ELF-1 (cell line): ENCODE data around the gene KRTAP4-12.
"Not testable (repeated sequence)": the region's sequence is repeated elsewhere in the genome, so short reads cannot be mapped to it uniquely, and the experiment has no call there.

ENCODE experiments used
- DNase-seq: peaks from one replicate; pipeline ENCODE4 v3.0.0-alpha.2; 2016; ENCODE audit warnings: low read depth, low spot score

KRTAP4-12 gene

DNA sequence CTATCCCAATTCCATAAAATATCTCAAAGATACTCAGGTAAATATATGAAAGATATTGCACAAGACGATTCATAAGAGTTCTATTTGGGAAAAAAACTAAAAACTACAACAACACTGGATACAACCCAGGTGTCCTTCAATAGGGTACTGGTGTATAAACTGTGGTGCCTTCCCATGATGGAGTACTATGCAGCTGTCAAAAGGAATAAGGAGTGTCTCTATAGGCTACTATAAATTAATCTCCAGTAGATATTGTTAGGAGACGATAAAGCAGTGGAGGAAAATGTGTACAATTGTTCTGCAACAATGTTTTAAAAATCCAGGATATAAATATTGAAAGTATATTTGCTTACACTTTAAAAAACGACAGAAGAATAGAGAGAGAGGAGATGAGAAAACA, 2.4 kb upstream of the KRTAP4-12 start:
- no peak for DNase-seq

DNA sequence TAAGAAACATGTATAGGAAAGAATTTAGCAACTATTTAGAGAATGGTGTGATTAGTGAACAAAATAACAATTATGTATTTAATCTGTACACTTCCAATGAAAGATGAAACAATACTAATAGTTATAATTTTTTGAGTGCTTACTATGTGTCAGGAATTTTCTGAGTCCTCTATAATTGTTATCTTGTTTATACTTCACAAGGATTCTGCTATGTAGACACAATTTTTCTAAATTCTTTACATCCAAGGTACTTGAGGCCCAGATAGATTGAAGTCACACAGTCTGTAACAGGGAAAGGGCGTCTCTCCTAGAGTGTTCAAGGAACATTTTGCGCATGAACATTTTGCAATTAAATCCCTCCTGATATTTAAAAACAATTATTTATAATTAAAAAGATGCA, 1.1 kb upstream of the KRTAP4-12 start:
- DNase-seq, result no peak

DNA sequence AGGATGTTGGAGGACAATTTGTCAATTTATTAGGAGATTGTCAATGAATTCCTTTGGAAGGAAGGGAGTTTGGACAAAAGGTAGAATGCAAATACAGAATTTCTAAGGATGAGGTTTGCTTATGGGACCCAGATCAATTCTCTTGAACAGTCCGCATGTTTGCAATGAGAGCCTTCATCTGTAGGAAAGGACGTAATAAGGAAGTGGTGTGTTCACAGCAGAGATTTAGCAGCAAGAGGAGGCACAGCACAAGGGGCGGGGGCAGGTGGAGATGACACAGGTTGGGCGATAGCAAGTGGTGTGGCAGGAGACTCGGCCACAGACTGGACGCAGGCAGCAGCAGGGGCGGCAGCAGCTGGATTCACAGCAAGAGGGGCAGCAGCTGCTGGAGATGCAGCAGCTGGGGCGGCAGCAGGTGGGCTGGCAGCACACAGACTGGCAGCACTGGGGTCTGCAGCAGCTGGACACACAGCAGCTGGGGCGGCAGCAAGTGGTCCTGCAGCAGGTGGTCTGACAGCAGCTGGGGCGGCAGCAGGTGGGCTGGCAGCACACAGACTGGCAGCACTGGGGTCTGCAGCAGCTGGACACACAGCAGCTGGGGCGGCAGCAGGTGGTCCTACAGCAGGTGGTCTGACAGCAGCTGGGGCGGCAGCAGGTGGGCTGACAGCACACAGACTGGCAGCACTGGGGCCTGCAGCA, 541 bp downstream of the KRTAP4-12 start:
- DNase-seq, result not testable (repeated sequence)

DNA sequence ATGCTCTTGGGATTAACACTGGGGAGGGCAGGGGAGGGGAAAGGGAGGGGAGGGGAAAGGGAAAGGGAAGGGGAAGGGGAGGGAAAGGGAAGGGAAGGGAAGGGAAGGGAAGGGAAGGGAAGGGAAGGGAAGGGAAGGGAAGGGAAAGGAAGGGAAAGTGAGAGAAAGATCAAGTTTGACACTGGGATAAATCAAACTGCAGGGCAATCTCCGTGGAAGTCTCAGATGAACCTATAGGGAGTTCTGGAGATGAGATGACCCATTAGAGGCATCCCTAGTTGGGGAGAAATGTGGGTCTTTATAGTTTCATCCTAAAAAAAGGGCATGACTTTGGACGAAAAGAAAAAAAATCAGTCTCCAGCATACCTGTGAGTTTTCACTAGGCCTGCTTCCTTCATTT, 2.2 kb downstream of the KRTAP4-12 start:
- DNase-seq, result no peak

DNA sequence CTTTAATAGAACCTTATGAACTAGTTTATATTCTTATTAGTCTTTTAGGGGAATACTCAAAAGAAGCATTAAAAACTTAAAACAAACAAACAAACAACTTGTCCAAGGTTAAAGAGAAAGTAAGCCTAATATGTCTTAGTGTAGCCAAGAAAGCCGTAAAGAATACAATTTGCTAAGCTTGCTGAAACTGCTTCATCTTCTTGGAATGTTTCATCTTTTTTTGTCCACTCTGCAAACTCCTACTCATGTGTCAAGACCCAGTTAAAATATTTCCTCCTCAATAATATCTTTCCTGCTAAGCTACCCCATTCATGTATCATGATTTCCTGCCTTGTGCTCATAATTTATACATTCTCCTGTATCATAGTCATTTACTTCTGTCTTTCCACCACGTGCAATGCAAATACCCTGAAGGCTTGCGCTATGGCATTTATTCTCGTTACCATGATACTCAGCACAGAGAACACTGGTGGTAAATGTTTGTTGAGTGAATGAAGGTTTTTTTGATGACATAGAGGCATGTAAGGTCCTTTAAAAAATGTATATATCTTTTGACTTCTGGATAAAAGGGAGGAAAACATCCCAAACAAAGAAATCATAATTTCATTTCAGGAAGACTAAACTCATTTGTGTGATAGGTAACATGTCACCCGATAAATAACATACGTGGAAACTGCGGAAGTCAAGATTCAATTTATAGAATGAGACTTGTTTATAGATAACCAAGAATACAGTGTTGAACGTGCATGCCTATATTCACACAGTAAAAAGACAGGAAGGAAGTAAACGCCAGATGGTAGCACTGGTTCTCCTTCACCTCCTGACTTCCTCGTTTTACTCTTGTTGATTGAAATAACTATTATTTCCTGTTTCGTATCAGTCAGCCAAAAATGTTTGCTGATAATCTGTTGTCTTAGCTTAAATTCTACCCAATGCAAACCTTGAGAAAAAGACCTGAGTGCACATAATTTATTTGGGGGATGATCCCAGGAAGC, 4.0 kb downstream of the KRTAP4-12 start:
- not testable (repeated sequence) for DNase-seq

DNA sequence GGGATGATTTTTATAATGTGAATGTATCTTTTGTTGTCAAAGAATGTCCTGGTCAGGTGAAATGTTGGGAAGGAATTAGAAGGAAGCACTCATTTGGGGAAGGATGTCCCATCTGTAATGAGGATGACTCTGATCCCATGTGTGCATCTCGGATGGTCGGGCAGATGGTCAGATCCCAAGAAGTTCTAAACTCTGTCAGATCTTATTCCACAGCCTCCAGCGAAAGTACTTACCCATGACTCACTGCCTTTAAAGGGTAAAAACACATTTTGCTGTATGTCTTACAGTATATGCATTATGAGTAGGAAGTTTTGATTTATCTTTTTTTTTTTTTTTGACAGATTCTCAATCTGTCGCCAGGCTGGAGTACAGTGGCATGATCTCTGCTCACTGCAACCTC, 5.3 kb downstream of the KRTAP4-12 start:
- no peak for DNase-seq

DNA sequence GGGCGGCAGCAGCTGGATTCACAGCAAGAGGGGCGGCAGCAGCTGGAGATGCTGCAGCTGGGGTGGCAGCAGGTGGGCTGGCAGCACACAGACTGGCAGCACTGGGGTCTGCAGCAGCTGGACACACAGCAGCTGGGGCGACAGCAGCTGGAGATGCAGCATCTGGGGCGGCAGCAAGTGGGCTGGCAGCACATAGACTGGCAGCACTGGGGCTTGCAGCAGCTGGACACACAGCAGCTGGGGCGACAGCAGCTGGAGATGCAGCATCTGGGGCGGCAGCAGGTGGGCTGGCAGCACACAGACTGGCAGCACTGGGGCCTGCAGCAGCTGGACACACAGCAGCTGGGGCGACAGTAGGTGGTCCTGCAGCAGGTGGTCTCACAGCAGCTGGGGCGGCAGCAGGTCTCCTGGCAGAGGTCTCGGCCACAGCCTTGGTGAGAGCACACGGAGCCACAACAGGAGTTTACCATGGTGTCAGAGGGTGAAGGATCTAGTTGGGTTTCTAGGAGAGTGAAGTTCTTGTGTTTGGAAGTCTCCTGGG, 6.1 kb downstream of the KRTAP4-12 start, which contains the start of gene KRTAP4-11:
KRTAP4-11 (minus strand) TSS at position 528 of the 541 bp plus-strand sequence; CDS start at position 470, 58 bp downstream.
- not testable (repeated sequence) for DNase-seq

DNA sequence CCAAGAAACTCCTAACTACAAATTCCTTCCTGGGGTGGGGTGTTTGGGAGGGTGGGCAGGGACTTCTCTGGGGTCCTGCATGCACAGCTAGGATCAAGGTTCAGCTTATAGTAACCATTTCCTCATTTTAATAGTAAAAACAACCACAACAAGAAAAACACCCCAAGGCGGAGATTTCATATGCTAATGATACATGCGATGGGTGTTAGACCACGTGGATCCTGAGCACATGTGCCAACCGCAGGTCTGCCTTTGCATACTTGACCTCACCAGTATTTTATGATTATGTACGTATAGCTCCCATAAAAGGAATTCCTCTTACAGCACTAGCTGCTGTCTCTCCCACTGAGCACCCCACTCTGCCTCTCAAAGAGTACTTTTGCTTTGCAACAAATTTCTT, 7.7 kb downstream of the KRTAP4-12 start:
- no peak for DNase-seq

DNA sequence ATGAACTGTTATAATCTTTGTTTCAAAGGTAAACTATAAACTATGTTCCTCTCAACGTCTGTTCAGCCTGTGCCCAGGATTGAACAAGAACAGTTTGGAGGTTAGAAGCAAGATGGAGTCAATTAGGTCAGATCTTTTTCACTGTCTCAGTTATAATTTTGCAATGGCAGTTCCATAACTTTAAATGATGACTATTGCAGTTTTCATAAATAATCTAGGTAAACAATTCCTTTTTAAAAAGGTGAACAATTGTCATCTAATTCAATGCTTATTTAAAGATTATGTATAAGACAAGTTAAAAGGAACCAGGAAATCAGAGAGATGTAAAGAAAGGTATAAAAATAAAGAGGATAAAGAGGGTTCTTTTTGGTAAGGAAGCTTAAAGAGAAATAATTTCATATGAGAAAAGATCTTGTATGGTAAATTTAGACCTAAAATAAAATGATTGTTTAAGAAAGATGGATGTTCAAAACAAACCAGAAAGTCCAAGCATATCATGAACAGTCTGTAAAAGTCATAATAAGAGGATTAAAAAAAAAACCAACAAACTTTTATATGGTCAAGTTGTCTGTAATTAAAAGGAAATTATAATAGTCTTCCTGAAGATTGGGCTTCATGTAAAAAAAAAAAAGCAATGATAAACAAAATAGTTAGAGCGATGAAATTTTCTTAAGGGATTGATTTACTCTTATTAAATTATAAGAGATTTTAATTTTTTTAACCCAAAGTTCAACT, 12.7 kb downstream of the KRTAP4-12 start:
- no peak for DNase-seq

DNA sequence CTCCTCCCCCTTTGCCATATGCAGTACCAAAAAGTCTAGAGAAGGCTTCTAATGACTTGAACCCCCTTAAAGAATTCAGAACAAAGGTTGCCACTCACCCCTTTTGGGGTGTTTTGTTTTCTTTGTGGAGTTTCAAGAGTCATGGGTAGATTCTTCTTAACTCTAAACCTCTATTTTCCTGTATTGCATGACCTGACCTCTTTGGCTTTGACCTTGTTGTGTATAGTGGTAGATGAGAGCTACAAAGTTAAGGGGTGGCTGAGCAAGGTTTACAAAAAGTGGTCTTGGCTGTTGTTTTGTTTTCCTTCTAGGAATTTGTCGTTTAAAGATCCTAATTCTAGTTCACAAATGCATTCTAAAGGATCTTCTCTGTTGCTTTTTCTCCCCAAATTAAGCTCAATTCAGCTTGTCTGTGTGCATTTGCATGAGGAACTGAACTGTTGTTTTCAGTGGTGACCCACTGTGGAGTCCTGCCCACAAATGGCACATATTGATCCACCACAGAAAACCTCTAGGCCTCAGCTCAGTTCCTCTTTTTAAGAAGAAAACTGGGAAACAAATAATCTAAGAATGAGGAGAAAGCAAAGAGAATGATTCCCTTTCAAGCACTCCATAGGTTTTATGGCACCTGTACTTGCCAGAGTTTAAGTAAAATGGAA, 15.1 kb downstream of the KRTAP4-12 start:
- not testable (repeated sequence) for DNase-seq

DNA sequence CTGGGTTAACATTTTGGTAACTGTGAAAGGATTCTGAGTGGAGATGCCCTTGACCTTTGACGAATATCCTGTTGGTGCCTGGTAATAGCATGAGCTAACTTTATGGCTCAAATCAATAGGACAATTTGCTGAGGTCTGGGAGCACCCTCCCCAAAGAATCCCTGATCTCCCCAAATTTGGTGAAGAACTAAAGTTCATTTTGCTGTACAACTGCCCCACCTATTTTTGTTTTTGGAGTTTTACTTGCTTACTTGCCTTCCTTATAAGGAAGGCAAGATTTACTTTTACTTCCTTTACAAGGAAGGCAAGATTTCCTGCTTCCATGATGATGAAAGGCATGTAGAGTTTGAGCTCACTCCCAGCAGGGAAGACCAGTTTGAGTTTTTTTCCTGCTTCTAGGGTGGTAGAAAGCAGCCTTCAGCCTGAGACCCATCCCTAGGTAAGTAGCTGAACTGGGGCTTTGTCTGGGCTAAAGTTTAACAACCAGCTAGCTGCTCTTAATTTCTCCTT, 16.0 kb downstream of the KRTAP4-12 start:
- DNase-seq, result no peak

DNA sequence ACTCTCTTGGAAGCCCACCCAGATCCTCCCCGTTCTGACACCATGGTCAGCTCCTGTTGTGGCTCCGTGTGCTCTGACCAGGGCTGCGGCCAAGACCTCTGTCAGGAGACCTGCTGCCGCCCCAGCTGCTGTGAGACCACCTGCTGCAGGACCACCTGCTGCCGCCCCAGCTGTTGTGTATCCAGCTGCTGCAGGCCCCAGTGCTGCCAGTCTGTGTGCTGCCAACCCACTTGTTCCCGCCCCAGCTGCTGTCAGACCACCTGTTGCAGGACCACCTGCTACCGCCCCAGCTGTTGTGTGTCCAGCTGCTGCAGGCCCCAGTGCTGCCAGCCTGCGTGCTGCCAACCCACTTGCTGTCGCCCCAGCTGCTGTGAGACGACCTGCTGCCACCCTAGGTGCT, 18.6 kb downstream of the KRTAP4-12 start, which contains the start of gene KRTAP4-9:
KRTAP4-9 (plus strand) TSS at position 43 of the 400 bp plus-strand sequence; CDS start at position 43, 0 bp downstream.
- DNase-seq, result not testable (repeated sequence)

DNA sequence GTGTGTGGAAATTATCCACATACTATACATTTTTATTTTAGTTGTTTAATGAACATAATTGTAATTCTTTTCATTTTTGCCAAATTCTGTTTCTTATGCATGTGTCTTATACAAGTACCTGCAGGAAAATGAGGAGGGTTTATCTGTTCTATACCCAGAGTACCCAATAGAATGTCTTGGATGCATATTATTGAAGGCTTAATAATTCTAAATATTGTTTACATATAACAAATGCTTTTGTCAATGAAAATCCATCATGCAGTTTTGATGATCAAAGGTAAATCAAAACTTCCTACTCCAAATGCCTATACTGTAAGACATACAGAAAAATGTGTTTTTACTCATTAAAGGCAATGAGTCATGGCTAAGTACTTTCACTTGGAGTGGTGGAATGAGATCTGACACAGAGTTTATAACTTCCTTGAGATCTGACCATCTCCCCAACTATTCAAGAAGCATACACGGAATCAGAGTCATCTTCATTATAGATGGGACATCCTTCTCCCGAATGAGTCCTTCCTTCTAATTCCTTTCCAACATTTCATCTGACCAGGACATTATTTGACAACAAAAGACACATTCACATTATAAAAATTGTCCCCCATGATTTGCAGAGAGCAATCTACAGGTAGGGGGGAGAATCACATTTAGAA, 19.5 kb downstream of the KRTAP4-12 start:
- DNase-seq, result not testable (repeated sequence)

DNA sequence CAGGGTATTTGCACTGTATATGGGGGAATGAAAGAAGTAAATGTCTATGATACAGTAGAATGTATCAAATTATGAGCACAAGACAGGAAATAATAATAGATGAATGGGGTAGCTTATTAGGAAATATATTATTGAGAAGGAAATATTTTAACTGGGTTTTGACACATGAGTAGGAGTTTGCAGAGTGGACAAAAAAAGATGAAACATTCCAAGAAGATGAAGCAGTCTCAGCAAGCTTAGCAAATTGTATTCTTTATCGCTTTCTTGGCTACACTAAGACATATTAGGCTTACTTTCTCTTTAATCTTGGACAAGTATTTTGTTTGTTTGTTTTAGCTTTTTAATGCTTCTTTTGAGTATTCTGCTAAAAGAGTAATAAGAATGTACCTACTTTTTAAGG, 20.1 kb downstream of the KRTAP4-12 start:
- no peak for DNase-seq

DNA sequence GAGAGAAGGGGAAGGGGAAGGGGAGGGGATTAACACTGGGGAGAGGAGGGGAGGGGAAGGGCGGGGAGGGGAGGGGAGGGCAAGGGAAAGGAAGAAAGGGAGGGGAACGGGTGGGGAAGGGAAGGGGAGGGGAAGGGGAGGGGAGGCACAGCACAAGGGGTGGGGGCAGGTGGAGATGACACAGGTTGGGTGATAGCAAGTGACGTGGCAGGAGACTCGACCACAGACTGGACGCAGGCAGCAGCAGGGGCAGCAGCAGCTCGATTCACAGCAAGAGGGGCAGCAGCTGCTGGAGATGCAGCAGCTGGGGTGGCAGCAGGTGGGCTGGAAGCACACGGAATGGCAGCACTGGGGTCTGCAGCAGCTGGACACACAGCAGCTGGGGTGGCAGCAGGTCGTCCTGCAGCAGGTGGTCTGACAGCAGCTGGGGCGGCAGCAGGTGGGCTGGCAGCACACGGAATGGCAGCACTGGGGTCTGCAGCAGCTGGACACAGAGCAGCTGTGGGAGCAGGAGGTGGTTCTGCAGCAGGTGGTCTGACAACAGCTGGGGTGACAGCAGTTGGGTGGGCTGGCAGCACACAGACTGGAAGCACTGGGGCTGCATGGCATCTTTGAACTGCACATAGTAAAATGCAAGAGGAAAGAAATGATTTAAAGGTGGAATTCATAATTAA, 22.3 kb downstream of the KRTAP4-12 start, which contains the start of gene KRTAP4-16:
KRTAP4-16 (minus strand) TSS at position 624 of the 674 bp plus-strand sequence; CDS start at position 624, 0 bp downstream.
- DNase-seq, result no peak

DNA sequence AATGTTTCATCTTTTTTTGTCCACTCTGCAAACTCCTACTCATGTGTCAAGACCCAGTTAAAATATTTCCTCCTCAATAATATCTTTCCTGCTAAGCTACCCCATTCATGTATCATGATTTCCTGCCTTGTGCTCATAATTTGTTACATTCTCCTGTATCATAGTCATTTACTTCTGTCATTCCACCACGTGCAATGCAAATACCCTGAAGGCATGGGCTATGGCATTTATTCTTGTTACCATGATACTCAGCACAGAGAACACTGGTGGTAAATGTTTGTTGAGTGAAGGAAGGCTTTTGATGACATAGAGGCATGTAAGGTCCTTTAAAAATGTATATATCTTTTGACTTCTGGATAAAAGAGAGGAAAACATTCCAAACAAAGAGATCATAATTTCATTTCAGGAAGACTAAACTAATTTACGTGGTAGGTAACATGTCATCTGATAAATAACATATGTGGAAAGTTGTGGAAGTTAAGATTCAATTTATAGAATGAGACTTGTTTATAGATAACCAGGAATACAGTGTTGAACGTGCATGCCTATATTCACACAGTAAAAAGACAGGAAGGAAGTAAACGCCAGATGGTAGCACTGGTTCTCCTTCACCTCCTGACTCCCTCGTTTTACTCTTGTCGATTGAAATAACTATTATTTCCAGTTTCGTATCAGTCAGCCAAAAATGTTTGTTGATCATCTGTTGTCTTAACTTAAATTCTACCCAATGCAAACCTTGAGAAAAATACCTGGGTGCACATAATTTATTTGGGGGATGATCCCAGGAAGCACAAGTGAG, 24.1 kb downstream of the KRTAP4-12 start:
- not testable (repeated sequence) for DNase-seq

DNA sequence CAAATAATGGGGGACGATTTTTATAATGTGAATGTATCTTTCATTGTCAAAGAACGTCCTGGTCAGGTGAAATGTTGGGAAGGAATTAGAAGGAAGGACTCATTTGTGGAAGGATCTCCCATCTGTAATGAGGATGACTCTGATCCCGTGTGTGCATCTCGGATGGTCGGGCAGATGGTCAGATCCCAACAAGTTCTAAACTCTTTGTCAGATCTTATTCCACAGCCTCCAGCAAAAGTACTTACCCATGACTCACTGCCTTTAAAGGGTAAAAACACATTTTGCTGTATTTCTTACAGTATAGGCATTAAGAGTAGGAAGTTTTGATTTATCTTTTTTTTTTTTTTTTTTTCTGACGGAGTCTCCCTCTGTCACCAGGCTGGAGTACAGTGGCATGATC, 25.5 kb downstream of the KRTAP4-12 start:
- no peak for DNase-seq

DNA sequence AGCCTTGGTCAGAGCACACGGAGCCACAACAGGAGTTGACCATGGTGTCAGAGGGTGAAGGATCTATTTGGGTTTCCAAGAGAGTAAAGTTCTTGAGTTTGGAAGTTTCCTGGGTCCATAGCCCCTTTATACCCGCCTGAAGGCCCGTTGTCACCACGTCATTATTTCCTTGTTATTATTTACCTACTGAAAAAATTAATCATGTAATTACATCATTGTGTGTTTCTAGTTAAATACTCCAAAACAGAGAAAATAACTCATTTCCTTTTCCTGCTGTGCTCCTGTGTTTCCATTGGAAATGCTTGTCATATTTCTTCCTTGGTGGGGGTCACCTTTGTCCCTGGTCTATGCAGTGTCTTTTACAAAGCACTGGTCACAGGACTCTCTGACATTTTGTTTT, 25.9 kb downstream of the KRTAP4-12 start, which contains the start of gene KRTAP4-8:
KRTAP4-8 (minus strand) TSS at position 101 of the 400 bp plus-strand sequence; CDS start at position 43, 58 bp downstream.
- no peak for DNase-seq
